Upper lobe of right lung (tissue), 1 donor: Measurements from ENCODE around the gene MON2. TPM values are rescaled to one million over a fixed set of nuclear protein-coding genes. Genes with fewer than 3 reads are reported as not detected.

Experiments used
- ATAC-seq: fragments of 200-7000 bp; cut with Tn5 transposase; one replicate; pipeline ENCODE4 v1.9.1; 2020; ENCODE audit warnings: mild to moderate bottlenecking, moderate library complexity
- DNase-seq: peaks from one replicate; pipeline ENCODE4 v3.0.0-alpha.2; 2020
- H3K27ac ChIP-seq: fragments of 200-600 bp; one replicate; pipeline ENCODE4 v1.8.0; 2022
- H3K27me3 ChIP-seq: fragments of 200-600 bp; one replicate; pipeline ENCODE4 v1.8.0; 2022; ENCODE audit warnings: mild to moderate bottlenecking
- H3K36me3 ChIP-seq: fragments of 200-600 bp; one replicate; pipeline ENCODE4 v1.8.0; 2022
- H3K4me1 ChIP-seq: fragments of 200-600 bp; one replicate; pipeline ENCODE4 v1.8.0; 2022
- H3K4me3 ChIP-seq: fragments of 200-600 bp; one replicate; pipeline ENCODE4 v1.8.0; 2022; ENCODE audit warnings: mild to moderate bottlenecking
- H3K9me3 ChIP-seq: fragments of 200-600 bp; one replicate; pipeline ENCODE4 v1.8.0; 2022
- CTCF ChIP-seq: fragments of 200-600 bp; IDR thresholded peaks from one replicate; pipeline ENCODE4 v1.8.0; 2022; ENCODE audit warnings: antibody characterized with exemption
- intact Hi-C: fragments of 100-400 bp; cut with DNase I; formaldehyde crosslinking; loops from one replicate; pipeline ENCODE4 v1.11.0; 2022
- total RNA-seq: library from RNA; stranded (reverse); fragmentation: NEBNext Ultra II Directional; extraction: Animal tissue kit (Norgen Biotek cat#: 25700); gene quantifications from one replicate; pipeline ENCODE4 v1.2.1, GENCODE V29; 2021
- donor health status: DM: no; HTN: yes; CAD: no; lungs with severe emphysema.

Gene MON2
- total RNA-seq, 1 donor from 2014 or later: 58.2 TPM

- no peak for TF ChIP-seq CTCF
- no peak for DNase-seq
- no peak for ATAC-seq
- H3K27ac ChIP-seq: no peak overlapping the region
- H3K4me1 ChIP-seq: no peaks in the 10 kb centered on the region
- no peak overlapping the region for H3K4me3 ChIP-seq
- no peaks in the 10 kb centered on the region for H3K9me3 ChIP-seq
- H3K36me3 ChIP-seq: no peaks in the 10 kb centered on the region
- H3K27me3 ChIP-seq: no peaks in the 10 kb centered on the region
- intact Hi-C loops: no loop called here
Measured at GRCh38 chr12:62622177-62622576, 155.6 kb downstream of the MON2 start.

- ATAC-seq (peak; percentile 80), DNase-seq (no peak)
- Histone ChIP-seq H3K9me3 (no peaks in the 10 kb centered on the region), H3K4me3 (no peak overlapping the region), H3K4me1 (no peaks in the 10 kb centered on the region), H3K36me3 (no peaks in the 10 kb centered on the region), H3K27me3 (no peaks in the 10 kb centered on the region), H3K27ac (no peak overlapping the region)
- intact Hi-C loops: no loop called here
- no peak for TF ChIP-seq CTCF
Measured at GRCh38 chr12:62625228-62625627, 158.6 kb downstream of the MON2 start.

- Histone ChIP-seq H3K27me3 (no peaks in the 10 kb centered on the region), H3K27ac (no peak overlapping the region), H3K4me1 (no peaks in the 10 kb centered on the region), H3K4me3 (no peak overlapping the region), H3K9me3 (no peaks in the 10 kb centered on the region), H3K36me3 (no peaks in the 10 kb centered on the region)
- ATAC-seq (no peak), DNase-seq (no peak)
- intact Hi-C loops: no loop called here
- TF ChIP-seq CTCF: no peak
Measured at GRCh38 chr12:62627181-62627580, 160.6 kb downstream of the MON2 start.

GRCh38 chr12:62629413-62629812 is 162.8 kb downstream of the MON2 start:
- Histone ChIP-seq H3K27me3 (no peaks in the 10 kb centered on the region), H3K27ac (no peak overlapping the region), H3K9me3 (no peaks in the 10 kb centered on the region), H3K36me3 (no peaks in the 10 kb centered on the region), H3K4me1 (peaks cover 5% of the 10 kb centered on the region), H3K4me3 (no peak overlapping the region)
- no peak for TF ChIP-seq CTCF
- DNase-seq (no peak), ATAC-seq (no peak)
- intact Hi-C loops: no loop called here

GRCh38 chr12:62629971-62630739 is 163.5 kb downstream of the MON2 start:
- intact Hi-C loops: no loop called here
- Histone ChIP-seq H3K36me3 (no peaks in the 10 kb centered on the region), H3K4me3 (no peak overlapping the region), H3K27me3 (no peaks in the 10 kb centered on the region), H3K9me3 (no peaks in the 10 kb centered on the region), H3K27ac (no peak overlapping the region), H3K4me1 (peaks cover 5% of the 10 kb centered on the region)
- no peak for ATAC-seq
- DNase-seq: no peak
- TF ChIP-seq CTCF: no peak
